GM19395 (cell line): ENCODE results near the gene APLNR.

ENCODE experiments used
- ATAC-seq: cut with Tn5 transposase; IDR thresholded peaks from one replicate; pipeline ENCODE4 v1.9.1; 2021; ENCODE audit warnings: mild to moderate bottlenecking, moderate library complexity; ENCODE audit not compliant: unreplicated experiment

Gene APLNR

GRCh38 chr11:57219021-57219627 lies 17.9 kb downstream of the APLNR start:
- ATAC-seq: no peak

DNA sequence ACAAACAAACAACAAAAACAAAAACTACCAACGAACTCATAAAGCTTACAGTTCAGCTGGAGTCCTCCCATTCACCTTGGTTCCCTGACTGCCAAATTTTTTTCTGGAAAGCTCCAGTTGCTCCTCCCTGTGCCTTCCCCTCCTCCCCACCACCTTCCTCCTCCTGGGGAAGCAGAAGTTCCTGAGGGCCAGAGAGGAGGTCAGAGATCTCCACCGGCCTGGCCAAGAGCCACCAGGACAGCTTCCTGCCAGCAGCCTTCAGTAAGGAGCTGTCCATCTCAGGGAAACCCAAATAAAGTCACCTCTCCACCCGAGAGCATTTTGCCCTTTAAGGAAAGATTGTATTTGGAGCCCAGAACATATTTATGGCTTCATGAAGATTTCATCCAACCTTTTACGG lies 20.0 kb downstream of the APLNR start:
- ATAC-seq: no peak

DNA sequence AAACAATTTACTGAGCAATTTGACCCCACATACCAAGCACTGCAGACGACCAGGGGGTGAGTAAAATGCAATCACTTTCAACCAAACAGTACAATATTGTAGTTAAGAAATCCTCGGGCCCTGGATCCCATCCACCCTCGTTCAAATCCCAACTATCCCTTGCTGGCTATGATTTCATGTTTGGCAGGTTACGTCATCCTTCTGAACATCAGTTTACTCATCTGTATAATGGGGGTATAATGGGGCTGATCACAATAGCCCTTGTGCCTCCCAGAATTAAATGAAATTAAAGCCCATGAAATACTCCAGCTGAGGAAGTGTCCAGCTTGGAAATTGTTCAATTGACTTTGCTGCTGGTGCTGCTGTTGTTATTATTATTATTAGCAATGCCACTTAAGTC lies 20.6 kb downstream of the APLNR start:
- no peak for ATAC-seq

DNA sequence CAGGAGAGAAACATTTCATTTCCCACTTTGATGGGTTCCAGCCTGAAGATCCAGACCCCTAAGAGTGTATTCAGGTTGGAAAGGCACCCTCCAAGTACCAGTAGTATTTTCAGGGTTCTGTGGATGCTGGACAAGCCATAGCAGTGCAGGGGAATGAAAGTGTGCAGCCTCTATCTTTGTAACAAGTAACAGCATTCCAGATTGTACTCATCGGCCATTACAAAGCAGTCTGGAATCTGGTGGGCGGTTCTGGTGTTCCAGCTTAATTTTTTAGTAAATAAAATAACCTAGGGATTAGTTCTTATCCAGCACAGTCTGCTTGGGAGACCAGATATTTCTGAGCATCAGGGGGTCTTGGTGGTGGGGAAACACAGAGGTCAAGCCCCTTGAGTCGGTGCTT lies 22.6 kb downstream of the APLNR start:
- no peak for ATAC-seq

- ATAC-seq: no peak
Observed at GRCh38 chr11:57214098-57214417, 23.0 kb downstream of the APLNR start.

GRCh38 chr11:57213342-57214097 lies 23.5 kb downstream of the APLNR start:
- no peak for ATAC-seq

DNA sequence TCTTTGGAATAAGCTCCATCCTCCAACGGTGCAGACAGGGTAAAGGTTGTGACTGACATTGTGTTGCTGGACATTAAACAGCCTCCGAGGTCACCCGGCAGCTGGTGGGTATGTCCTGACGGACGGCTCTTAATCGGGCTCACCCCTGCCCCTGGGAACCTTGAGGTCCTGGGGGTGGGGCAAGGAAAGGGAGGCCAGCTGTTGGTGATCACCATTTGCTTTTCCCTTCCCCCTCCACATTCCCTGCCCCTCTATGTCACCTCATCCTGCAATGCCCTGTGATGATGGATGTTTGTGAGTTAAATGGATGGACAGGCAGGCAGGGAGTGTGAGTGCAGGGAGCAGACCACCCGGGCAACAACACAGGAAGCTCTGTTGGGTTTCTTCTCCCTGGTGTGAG lies 26.3 kb downstream of the APLNR start:
- no peak for ATAC-seq

GRCh38 chr11:57207168-57207567 lies 29.9 kb downstream of the APLNR start:
- ATAC-seq: no peak

DNA sequence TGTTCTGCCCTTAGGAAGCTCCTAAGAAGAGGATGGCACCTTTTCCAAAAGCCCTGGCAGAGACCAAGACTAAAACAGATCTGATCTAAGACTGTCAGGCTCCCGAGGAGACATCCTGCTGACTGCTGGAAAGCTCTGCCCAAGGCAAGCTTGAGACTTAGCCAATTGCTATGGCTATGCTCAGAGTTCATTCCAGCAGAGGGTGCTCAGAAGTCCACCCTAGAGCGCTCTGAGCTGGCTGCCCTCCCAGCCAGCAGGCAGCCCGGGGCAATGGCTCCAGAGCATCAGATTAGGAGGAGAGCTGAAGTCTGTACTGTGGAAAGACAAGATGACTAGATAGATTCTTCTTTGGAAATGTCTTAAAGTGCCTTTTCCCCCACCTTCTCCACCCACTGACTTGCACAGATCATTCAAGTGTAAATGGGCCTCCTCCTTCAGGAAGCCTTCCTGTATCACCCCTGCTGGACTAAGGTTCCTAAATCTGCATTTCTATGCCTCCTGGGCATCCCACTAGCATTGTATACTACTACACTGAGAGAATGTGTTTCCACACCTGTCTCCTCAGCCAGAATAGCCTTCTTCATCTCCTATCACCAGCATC lies 31.9 kb downstream of the APLNR start:
- ATAC-seq: no peak

GRCh38 chr11:57203882-57204480 lies 33.1 kb downstream of the APLNR start:
- no peak for ATAC-seq

- no peak for ATAC-seq
Observed at GRCh38 chr11:57203359-57203758, 33.7 kb downstream of the APLNR start.

DNA sequence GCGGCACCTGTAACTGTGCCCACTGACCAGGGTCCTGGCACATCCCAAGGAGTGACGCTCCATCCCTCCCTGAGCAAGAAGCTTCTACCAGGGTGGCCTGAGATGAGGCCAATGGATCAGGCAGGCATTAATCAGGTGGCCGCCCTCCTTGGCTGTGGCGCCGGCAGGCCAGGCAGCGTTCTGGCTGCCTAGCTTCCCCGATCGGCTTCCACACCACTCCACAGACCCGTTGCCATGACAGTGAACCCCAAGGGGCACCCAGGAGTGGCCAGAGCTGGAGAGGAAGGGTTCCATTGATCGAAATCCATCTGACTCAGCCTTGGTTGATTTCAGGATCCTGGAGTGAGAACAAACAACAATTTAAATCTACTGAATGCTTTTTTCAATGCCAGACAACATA lies 34.8 kb downstream of the APLNR start:
- no peak for ATAC-seq

DNA sequence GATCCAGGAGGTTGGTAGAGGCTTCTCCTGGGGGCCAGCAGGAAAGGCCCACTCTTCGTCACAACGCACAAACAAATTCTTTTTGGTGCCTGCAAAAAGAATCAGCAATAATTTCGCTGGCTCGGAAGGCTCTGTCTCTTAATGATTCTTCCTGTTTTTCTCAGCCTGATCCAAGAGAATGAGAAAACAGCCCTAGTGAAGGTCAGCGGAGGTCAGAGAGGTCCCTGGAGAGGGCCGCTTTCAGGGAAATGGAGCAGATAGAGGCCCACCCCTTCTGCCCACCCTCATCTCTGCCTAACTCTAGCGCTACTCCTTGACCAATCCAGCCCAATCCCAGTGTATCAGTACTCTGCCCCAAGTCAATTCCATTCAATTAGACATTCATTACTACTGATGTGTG lies 36.1 kb downstream of the APLNR start:
- no peak for ATAC-seq

DNA sequence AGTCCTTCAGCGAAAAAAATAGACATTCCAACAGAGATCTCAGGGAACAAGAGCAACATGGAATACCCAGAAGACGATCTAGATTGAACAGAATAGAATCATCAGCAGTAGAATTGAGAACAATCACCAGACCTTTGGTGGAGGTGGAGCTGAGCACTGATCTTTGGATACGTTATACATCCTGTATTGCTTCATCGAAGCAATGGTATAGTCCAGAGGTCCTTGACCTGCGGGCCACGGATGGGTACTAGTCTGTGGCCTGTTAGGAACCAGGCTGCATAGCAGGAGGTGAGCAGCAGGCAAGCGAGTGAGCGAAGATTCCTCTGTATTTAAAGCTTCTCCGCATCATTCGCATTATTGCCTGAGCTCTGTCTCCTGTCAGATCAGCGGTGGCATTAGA lies 37.7 kb downstream of the APLNR start:
- no peak for ATAC-seq

DNA sequence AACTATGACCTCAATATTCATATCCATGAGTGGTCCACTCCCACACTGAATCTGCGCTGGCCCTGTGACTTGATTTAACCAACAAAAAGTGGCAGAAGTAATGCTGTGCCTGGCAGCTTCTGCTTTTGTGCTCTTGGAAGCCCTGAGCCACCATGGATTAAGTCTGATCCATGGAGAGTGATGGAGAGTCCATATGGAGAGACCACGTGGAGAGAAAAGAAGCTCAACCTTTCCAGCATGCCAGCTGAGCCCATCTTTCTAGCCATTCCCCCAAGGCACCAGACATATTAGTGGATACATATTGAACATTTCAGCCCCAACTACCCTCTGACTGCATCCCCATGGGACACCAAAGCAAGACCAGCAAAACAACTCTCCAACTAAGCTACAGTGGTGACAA lies 39.3 kb downstream of the APLNR start:
- no peak for ATAC-seq

DNA sequence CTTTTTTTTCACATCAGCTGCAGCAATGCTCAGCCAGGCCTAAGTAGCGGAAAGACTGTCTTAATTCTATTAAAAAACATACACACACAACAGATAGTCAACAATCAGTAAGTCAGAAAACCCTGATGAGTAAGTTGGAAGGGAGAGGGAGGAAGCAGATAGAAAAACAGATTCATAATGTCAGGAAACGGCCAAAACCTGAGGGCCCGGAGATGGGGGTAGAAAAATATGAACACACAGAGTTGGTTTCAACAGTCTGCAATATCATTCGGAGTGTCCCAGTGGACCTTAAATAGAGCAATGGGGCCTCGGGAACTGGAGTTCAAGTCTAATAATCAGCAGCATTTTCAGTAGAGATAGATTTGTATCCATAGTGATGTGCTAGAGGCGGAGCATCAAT lies 40.5 kb downstream of the APLNR start:
- ATAC-seq: no peak

GRCh38 chr11:57192316-57192715 lies 44.7 kb downstream of the APLNR start:
- no peak for ATAC-seq

GRCh38 chr11:57191311-57192219 lies 45.5 kb downstream of the APLNR start:
- ATAC-seq: no peak

- no peak for ATAC-seq
Observed at GRCh38 chr11:57190548-57190947, 46.5 kb downstream of the APLNR start.
